Measurements from ENCODE around the gene IFNGR2.

GRCh38 chr21:33393348-33393747 is 9.9 kb upstream of the IFNGR2 start:
- TF ChIP-seq REST (IDR thresholded peaks at IDR 0.05; ENCODE audit: insufficient read depth in 1 of 2, low read depth in 2 of 2, low read length in 1 of 2): no peak
- no peak for TF ChIP-seq CTCF (IDR thresholded peaks at IDR 0.05)
